Ovary (tissue), 9 donors: ENCODE results near the gene HOATZ. TPM values are rescaled to one million over a fixed set of nuclear protein-coding genes. Genes with fewer than 3 reads are reported as not detected.

Source experiments
- DNase-seq, 5 donors: peaks; one replicate each; pipeline ENCODE4 v3.0.0-alpha.2; 2019 to 2020
- H3K27ac ChIP-seq, 2 donors: fragments of 200-600 bp; one replicate each; pipeline versions ENCODE4 v1.5.1 to v1.8.0; 2019 to 2022
- H3K27me3 ChIP-seq: fragments of 200-600 bp; one replicate; pipeline ENCODE4 v1.8.0; 2022
- H3K36me3 ChIP-seq: fragments of 200-600 bp; sonication (generic); one replicate; pipeline ENCODE4 v1.5.1; 2019
- H3K4me1 ChIP-seq: one replicate; pipeline ENCODE4 v1.8.1; 2013; ENCODE audit warnings: mild to moderate bottlenecking, moderate library complexity; ENCODE audit not compliant: insufficient read depth
- H3K4me3 ChIP-seq: fragments of 200-600 bp; sonication (generic); one replicate; pipeline ENCODE4 v1.5.1; 2017
- H3K9me3 ChIP-seq, 2 donors: fragments of 200-600 bp in 1 of 2; sonication (generic) in 1 of 2; one replicate each; pipeline versions ENCODE4 v1.5.1 to v1.8.1; 2013 to 2019; ENCODE audit warnings: mild to moderate bottlenecking in 1 of 2, moderate library complexity in 1 of 2
- EP300 ChIP-seq: sonication (generic); formaldehyde crosslinking; IDR thresholded peaks from one replicate; pipeline ENCODE4 v1.6.1; 2017; ENCODE audit warnings: antibody characterized with exemption
- POLR2A ChIP-seq: fragments of 450-650 bp; IDR thresholded peaks from one replicate; pipeline ENCODE4 v1.6.1; 2017; ENCODE audit warnings: antibody characterized with exemption, mild to moderate bottlenecking, moderate library complexity
- WGBS, 3 donors: extraction: QIAGEN DNeasy Blood & Tissue Kit in 1 of 3; methylation state at CpG; one replicate each; pipeline versions ENCODE4 v1.1.5 to v1.1.7; 2013 to 2017; 5-methylcytosine and 5-hydroxymethylcytosine counted together
- intact Hi-C, 4 donors: fragments of 100-400 bp; cut with DNase I; formaldehyde crosslinking; loops; one replicate each; pipeline versions ENCODE4 v1.11.0 to v1.15.1; 2022 to 2023
- polyA plus RNA-seq, 2 donors: library from polyadenylated mRNA; stranded (reverse); fragments of 200-250 nt in 1 of 2; fragments of 350-450 nt in 1 of 2; fragmentation: Illumina TruSeq in 1 of 2; extraction: RNeasy Lipid Tissue Mini Kit (QIAGEN cat#74804) in 1 of 2; gene quantifications; one replicate each; pipeline ENCODE4 v1.2.3, GENCODE V29; 2013 to 2014
- total RNA-seq, 7 donors: library from RNA; depleted of rRNA in 2 of 7; stranded (reverse); fragments of >200 nt in 2 of 7; fragmentation: NEBNext Ultra II Directional in 3 of 7; extraction: Animal tissue kit (Norgen Biotek cat#: 25700) in 3 of 7; gene quantifications; one replicate each; pipeline versions ENCODE4 v1.1.0 to v1.2.4, GENCODE V29; 2016 to 2023
- TF ChIP-seq, protein P1 (sequence below), 3 donors: fragments of 450-650 bp in 2 of 3; fragments of 200-600 bp in 1 of 3; IDR thresholded peaks; one replicate each; pipeline versions ENCODE4 v1.5.1 to v1.8.0; 2016 to 2022; ENCODE audit warnings: antibody characterized with exemption in 3 of 3, mild to moderate bottlenecking in 1 of 3
- donor health status: DM: no; HTN: no; CAD: no; lungs with moderate emphysema.
- donor health status: DM: no; HTN: no; CAD: no.
- donor health status: Bipolar disorder and iron deficiency.
- donor health status: DM: yes; HTN: yes; CAD: no.
- donor health status: DM: no; HTN: no; CAD: no.
- donor health status: DM: yes; HTN: yes; CAD: no.

The HOATZ gene
- total and polyA plus RNA-seq, 9 donors, result 0.34 to 30.8 (median 1.9) TPM; not detected in 3

DNA sequence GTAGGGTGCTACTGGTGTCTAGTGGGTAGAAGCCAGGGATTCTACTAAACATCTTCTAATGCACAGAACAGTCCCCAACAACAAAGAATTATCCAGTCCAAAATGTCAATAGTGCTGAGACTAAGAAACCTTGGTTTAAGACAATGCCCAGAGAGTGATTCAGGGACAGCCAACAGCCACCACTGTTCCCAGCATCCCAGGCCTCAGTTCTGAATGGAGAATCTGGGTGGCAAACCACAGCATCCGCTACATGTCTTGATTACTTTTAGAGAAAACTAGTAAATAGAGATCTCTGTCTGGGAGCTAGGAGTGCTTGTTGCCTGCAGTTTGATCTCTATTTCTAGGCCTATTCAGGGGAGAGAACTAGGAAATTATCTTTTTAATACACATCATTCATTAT is 66.8 kb downstream of the HOATZ start:
- no peak for DNase-seq
- intact Hi-C loops, result loop anchor here in 1 of 4 donors (5.0 kb wide), 1 partner anchor 261 kb away; no protein-coding TSS in a partner anchor
- Histone ChIP-seq H3K4me1 (peaks cover 8% of the 10 kb centered on the region), H3K4me3 (no peak overlapping the region), H3K27me3 (no peaks in the 10 kb centered on the region), H3K36me3 (no peaks in the 10 kb centered on the region), H3K9me3 (no peaks in the 10 kb centered on the region), H3K27ac (no peak overlapping the region)
- TF ChIP-seq POLR2A, result no peak
- no peak for TF ChIP-seq EP300
- TF ChIP-seq, protein P1, sequence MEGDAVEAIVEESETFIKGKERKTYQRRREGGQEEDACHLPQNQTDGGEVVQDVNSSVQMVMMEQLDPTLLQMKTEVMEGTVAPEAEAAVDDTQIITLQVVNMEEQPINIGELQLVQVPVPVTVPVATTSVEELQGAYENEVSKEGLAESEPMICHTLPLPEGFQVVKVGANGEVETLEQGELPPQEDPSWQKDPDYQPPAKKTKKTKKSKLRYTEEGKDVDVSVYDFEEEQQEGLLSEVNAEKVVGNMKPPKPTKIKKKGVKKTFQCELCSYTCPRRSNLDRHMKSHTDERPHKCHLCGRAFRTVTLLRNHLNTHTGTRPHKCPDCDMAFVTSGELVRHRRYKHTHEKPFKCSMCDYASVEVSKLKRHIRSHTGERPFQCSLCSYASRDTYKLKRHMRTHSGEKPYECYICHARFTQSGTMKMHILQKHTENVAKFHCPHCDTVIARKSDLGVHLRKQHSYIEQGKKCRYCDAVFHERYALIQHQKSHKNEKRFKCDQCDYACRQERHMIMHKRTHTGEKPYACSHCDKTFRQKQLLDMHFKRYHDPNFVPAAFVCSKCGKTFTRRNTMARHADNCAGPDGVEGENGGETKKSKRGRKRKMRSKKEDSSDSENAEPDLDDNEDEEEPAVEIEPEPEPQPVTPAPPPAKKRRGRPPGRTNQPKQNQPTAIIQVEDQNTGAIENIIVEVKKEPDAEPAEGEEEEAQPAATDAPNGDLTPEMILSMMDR (IDR thresholded peaks at IDR 0.05), result no peak
- WGBS, 3 donors, result 100% methylated on average over 1 of the region's 1 CpG

DNA sequence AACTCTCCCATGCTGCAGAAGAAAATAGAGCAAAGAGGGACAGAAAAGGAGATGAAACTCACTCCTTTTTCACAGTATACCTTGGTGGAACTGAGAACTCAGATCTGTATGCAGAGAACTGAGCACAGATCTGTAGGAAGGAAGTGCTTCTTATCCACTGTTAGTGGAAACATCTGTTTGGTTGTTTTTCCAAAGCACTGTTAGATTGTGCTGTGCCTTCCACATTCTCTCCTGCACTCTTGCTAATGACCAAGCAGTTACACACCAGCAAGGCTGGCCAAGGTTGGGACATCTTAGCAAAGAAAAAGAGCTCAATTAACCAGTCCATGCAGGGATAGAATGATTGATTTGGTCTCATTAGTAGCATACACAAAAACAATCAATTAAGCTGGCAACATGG is 67.6 kb downstream of the HOATZ start:
- Histone ChIP-seq H3K27me3 (no peaks in the 10 kb centered on the region), H3K4me1 (peaks cover 8% of the 10 kb centered on the region), H3K27ac (peak overlapping the region in 1 of 2 donors; percentile 1), H3K4me3 (no peak overlapping the region), H3K36me3 (no peaks in the 10 kb centered on the region), H3K9me3 (no peaks in the 10 kb centered on the region)
- intact Hi-C loops, result loop anchor here in 1 of 4 donors (5.0 kb wide), 1 partner anchor 260 kb away; no protein-coding TSS in a partner anchor
- DNase-seq, result no peak
- TF ChIP-seq, protein P1 (IDR thresholded peaks at IDR 0.05), result no peak
- TF ChIP-seq POLR2A (no peak), EP300 (no peak)

DNA sequence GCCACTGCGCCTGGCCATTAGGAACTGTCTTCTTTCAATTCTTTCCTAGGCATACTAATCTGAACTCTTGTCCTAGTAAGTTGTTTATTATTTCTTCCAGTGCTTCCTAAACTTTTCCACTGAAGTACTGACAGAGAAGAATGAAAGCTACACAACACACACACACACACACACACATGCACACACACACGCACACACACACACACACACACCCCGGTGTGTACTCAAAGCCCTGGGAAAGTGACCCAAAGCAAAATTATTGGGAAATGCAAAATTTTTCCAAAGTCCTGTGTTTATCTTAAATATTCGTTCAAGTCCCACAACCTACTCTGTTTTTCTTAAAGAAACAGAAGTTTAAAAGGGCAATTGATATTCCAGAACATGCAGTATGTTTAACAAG is 68.3 kb downstream of the HOATZ start:
- peaks cover 8% of the 10 kb centered on the region for H3K4me1 ChIP-seq
- no peak for DNase-seq
- no peak overlapping the region for H3K27ac ChIP-seq
- no peaks in the 10 kb centered on the region for H3K36me3 ChIP-seq
- TF ChIP-seq POLR2A (no peak), EP300 (no peak)
- TF ChIP-seq, protein P1 (IDR thresholded peaks at IDR 0.05), result no peak
- H3K4me3 ChIP-seq, result no peak overlapping the region
- H3K9me3 ChIP-seq, result no peaks in the 10 kb centered on the region
- WGBS, 3 donors, result 29 to 46% (median 32%) methylated on average over 4 of the region's 4 CpGs
- intact Hi-C loops, result loop anchor here in 1 of 4 donors (5.0 kb wide), 1 partner anchor 259 kb away; no protein-coding TSS in a partner anchor
- H3K27me3 ChIP-seq, result no peaks in the 10 kb centered on the region

DNA sequence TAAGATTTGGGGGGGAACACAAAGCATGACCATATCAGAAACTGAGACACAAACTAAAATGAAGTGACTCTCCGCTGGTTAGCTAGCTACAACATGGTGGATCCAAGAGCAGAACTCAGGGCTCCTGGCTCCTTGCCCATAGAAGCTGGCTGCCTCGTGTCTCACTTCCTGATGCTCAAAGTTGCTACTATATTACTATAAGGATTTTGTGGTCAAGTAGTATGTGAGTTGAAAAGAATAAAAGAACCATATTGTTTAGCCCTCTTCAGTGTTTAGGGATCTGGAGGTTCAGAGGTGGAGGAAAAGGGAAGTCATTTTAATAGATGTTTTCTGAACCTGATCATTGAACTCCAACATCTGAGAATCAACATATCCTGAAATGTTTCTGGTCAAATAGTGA is 70.8 kb downstream of the HOATZ start:
- Histone ChIP-seq H3K4me1 (peaks cover 12% of the 10 kb centered on the region), H3K27me3 (no peaks in the 10 kb centered on the region), H3K9me3 (no peaks in the 10 kb centered on the region), H3K36me3 (no peaks in the 10 kb centered on the region), H3K27ac (no peak overlapping the region), H3K4me3 (no peak overlapping the region)
- no peak for DNase-seq
- TF ChIP-seq, protein P1 (IDR thresholded peaks at IDR 0.05), result no peak
- TF ChIP-seq POLR2A (no peak), EP300 (no peak)
- intact Hi-C loops, result no loop called here
- WGBS, 3 donors, result 52 to 57% (median 54%) methylated on average over 2 of the region's 2 CpGs
